MM.1S (cell line): ENCODE results near the gene KLHDC7B.

ENCODE experiments used
- DNase-seq: peaks from one replicate; pipeline ENCODE4 v3.0.0-alpha.2; 2015
- H2AFZ ChIP-seq: fragments of 300-600 bp; sonication (generic); 2 replicates; pipeline ENCODE4 v1.6.0; 2016; ENCODE audit warnings: antibody characterized with exemption, low read length
- H3F3A ChIP-seq: fragments of 300-600 bp; sonication (generic); 2 replicates; pipeline ENCODE4 v1.6.1; 2016; ENCODE audit warnings: mild to moderate bottlenecking, antibody characterized with exemption, low read length, moderate library complexity, mixed read lengths; ENCODE audit not compliant: insufficient read depth
- H3K27ac ChIP-seq: fragments of 300-600 bp; sonication (generic); 2 replicates; pipeline ENCODE4 v1.5.1; 2016; ENCODE audit warnings: mild to moderate bottlenecking, low read length
- H3K27me3 ChIP-seq: fragments of 300-600 bp; sonication (generic); replicated peaks from 2 replicates; pipeline ENCODE4 v1.6.0; 2016; ENCODE audit warnings: low read length; ENCODE audit not compliant: insufficient read depth
- H3K36me3 ChIP-seq: fragments of 300-600 bp; sonication (generic); replicated peaks from 2 replicates; pipeline ENCODE4 v1.6.1; 2016; ENCODE audit warnings: mild to moderate bottlenecking, low read length, mixed read lengths; ENCODE audit not compliant: insufficient read depth
- H3K4me1 ChIP-seq: fragments of 300-600 bp; sonication (generic); 2 replicates; pipeline ENCODE4 v1.6.1; 2016; ENCODE audit warnings: low read length, mixed read lengths
- H3K4me2 ChIP-seq: fragments of 300-600 bp; sonication (generic); 2 replicates; pipeline ENCODE4 v1.6.0; 2016; ENCODE audit warnings: low read depth, low read length
- H3K4me3 ChIP-seq: fragments of 300-600 bp; sonication (generic); 2 replicates; pipeline ENCODE4 v1.5.1; 2016; ENCODE audit warnings: low read length, mixed read lengths
- H3K79me2 ChIP-seq: fragments of 300-600 bp; sonication (generic); 2 replicates; pipeline ENCODE4 v1.6.1; 2016; ENCODE audit warnings: mixed run types, low read length, mixed read lengths
- H3K9ac ChIP-seq: fragments of 300-600 bp; sonication (generic); 2 replicates; pipeline ENCODE4 v1.6.1; 2016; ENCODE audit warnings: low read length, mixed read lengths
- H3K9me2 ChIP-seq: fragments of 300-600 bp; sonication (generic); replicated peaks from 2 replicates; pipeline ENCODE4 v1.6.1; 2016; ENCODE audit warnings: mild to moderate bottlenecking, low read length, mixed read lengths; ENCODE audit not compliant: insufficient read depth
- H3K9me3 ChIP-seq: fragments of 300-600 bp; sonication (generic); replicated peaks from 2 replicates; pipeline ENCODE4 v1.6.1; 2016; ENCODE audit warnings: mild to moderate bottlenecking, low read length, mixed read lengths; ENCODE audit not compliant: insufficient read depth
- H4K20me1 ChIP-seq: fragments of 300-600 bp; sonication (generic); 2 replicates; pipeline ENCODE4 v1.6.1; 2016; ENCODE audit warnings: mild to moderate bottlenecking, low read length, moderate library complexity, mixed read lengths; ENCODE audit not compliant: insufficient read depth
- EZH2 ChIP-seq: fragments of 300-600 bp; sonication (generic); optimal IDR thresholded peaks from 2 replicates; pipeline ENCODE3; 2017; ENCODE audit warnings: low read depth, mild to moderate bottlenecking, antibody characterized with exemption, low read length, mixed read lengths
- EZH2phosphoT487 ChIP-seq: fragments of 300-600 bp; sonication (generic); IDR thresholded peaks from 2 replicates; pipeline ENCODE4 v1.6.1; 2018; ENCODE audit warnings: antibody characterized with exemption, low read length
- TF ChIP-seq, protein P1 (sequence below): fragments of 300-600 bp; sonication (generic); IDR thresholded peaks from 2 replicates; pipeline ENCODE4 v1.5.1; 2016; ENCODE audit warnings: antibody characterized with exemption, low read length, mixed read lengths

The KLHDC7B gene

DNA sequence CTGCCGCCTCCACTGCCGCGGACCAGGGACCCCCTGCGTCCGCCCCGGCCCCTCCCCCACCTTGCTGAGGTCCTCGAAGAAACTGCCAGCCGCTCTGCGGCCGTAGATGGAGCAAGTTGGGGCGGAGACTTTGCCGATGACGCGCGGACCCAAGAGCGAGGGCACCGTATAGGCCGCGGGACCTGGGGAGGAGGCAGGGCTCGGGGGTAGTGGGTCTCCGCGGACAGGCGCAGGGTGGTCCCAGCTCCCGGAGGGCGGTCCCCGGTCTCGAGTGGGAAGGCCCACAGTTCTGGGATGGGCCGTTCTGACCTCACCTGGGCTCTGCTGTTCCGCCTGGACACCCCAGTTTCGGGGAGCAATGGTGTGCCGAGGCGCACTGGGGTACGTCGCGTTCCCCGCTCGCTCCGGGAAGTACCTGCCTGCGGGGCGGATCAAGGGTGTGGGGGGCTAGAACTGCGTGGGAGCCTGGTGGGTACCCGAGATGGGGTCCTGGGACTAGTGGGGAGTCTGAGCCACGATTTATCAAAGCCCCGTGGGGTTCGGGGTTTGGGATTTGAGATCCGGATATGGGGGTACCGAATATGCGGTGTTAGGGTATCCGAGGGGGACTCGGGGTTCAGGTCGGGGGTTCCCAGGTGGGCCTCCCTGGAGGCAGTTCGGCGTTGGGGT lies 14.7 kb upstream of the KLHDC7B start:
- Histone ChIP-seq H3K36me3 (no peaks in the 10 kb centered on the region), H2AFZ (peak overlapping the region; percentile 79), H3K4me2 (peak overlapping the region; percentile 95), H3K27me3 (peaks cover 9% of the 10 kb centered on the region; the same call in 1 of the 2 replicates), H3K79me2 (0 out of 2 replicates have a peak, but pooled peaks cover 4% of the 10 kb centered on the region), H3K4me3 (peak overlapping the region; percentile 63), H3K4me1 (peaks cover 27% of the 10 kb centered on the region), H3K9ac (peak overlapping the region; percentile 71), H3K9me3 (no peaks in the 10 kb centered on the region), H4K20me1 (no peaks in the 10 kb centered on the region), H3K9me2 (no peaks in the 10 kb centered on the region), H3K27ac (peak overlapping the region; percentile 54; the same call in 1 of the 2 replicates), H3F3A (peaks cover 22% of the 10 kb centered on the region)
- peak; percentile 77 for DNase-seq
- TF ChIP-seq EZH2: no peak
- TF ChIP-seq EZH2phosphoT487: no peak
- TF ChIP-seq, protein P1, sequence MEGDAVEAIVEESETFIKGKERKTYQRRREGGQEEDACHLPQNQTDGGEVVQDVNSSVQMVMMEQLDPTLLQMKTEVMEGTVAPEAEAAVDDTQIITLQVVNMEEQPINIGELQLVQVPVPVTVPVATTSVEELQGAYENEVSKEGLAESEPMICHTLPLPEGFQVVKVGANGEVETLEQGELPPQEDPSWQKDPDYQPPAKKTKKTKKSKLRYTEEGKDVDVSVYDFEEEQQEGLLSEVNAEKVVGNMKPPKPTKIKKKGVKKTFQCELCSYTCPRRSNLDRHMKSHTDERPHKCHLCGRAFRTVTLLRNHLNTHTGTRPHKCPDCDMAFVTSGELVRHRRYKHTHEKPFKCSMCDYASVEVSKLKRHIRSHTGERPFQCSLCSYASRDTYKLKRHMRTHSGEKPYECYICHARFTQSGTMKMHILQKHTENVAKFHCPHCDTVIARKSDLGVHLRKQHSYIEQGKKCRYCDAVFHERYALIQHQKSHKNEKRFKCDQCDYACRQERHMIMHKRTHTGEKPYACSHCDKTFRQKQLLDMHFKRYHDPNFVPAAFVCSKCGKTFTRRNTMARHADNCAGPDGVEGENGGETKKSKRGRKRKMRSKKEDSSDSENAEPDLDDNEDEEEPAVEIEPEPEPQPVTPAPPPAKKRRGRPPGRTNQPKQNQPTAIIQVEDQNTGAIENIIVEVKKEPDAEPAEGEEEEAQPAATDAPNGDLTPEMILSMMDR: no peak

DNA sequence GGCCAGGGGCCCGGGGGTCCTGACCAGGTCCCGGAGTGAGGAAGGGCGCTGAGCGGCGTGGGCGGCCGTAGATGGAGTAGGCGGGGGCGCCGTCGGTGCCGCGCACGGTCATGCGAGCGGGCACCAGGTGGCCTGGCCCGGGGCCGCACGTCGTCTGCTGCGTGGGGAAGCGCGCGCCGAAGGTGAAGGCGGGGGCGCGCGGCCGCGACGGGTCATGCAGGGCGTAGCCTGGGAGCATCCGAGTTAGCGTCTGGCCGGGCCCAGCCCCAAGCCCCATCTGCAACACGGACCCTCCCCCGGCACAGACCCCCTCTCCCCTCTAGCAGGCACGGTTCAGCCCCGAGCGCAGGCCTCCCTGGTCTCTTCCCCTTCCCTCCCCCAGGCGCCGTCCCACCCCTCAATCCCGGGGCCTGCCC lies 14.1 kb upstream of the KLHDC7B start:
- H3F3A ChIP-seq: peaks cover 28% of the 10 kb centered on the region
- H3K79me2 ChIP-seq: 0 out of 2 replicates have a peak, but pooled peaks cover 2% of the 10 kb centered on the region
- TF ChIP-seq, protein P1: no peak
- TF ChIP-seq EZH2 (no peak), EZH2phosphoT487 (no peak)
- no peak overlapping the region for H3K27ac ChIP-seq
- H3K4me1 ChIP-seq: peaks cover 32% of the 10 kb centered on the region
- H2AFZ ChIP-seq: peak overlapping the region; percentile 79; the same call in 1 of the 2 replicates
- H3K4me2 ChIP-seq: peak overlapping the region; percentile 95
- no peaks in the 10 kb centered on the region for H4K20me1 ChIP-seq
- DNase-seq: no peak
- peaks cover 9% of the 10 kb centered on the region; the same call in 1 of the 2 replicates for H3K27me3 ChIP-seq
- peak overlapping the region; percentile 63 for H3K4me3 ChIP-seq
- H3K9me2 ChIP-seq: no peaks in the 10 kb centered on the region
- H3K9me3 ChIP-seq: no peaks in the 10 kb centered on the region
- peak overlapping the region; percentile 71 for H3K9ac ChIP-seq
- H3K36me3 ChIP-seq: no peaks in the 10 kb centered on the region

DNA sequence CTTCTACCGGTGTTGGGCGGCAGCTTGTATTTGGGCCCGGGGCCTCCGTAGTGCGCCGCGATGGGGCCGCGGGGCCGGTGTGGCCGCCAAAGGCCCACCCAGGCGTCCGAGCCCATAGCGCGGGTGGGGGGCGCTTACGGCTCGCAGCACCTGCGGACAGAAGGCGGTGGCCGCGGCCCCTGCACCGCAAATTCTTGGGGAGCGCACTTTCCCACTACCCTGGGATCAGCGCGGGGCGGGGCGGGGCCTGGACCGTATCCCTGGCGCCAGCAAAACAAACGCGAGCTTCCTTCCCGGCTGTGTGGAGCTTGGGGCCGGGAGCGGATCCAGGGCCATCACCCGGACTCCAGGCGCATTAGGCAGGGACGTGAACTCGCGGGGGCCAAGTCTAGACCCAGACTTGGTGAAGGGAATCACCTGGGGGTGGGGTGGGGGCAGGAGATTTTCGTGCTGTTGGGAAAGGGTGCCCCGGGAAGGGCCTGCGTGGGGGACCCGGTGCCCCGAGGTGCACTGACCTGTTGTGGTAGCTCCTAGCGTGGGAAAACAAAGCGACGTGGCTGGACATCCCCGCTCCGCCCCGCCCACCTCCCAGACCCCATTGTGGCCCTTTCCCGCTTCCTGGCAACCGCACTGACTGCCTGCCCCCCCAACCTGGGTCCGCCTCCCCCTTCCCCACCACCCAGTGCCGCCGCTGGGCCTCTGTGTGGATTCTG lies 13.6 kb upstream of the KLHDC7B start:
- Histone ChIP-seq H3K9me3 (no peaks in the 10 kb centered on the region), H3K4me2 (peak overlapping the region; percentile 95; the same call in 1 of the 2 replicates), H3K79me2 (no peaks in the 10 kb centered on the region), H3K9ac (no peak overlapping the region), H3K27me3 (peaks cover 9% of the 10 kb centered on the region; the same call in 1 of the 2 replicates), H4K20me1 (no peaks in the 10 kb centered on the region), H3K4me3 (no peak overlapping the region; the same call in 1 of the 2 replicates), H3K36me3 (no peaks in the 10 kb centered on the region), H3K9me2 (no peaks in the 10 kb centered on the region), H3K27ac (no peak overlapping the region), H2AFZ (no peak overlapping the region), H3F3A (peaks cover 32% of the 10 kb centered on the region), H3K4me1 (peaks cover 34% of the 10 kb centered on the region)
- TF ChIP-seq, protein P1: no peak
- TF ChIP-seq EZH2phosphoT487 (no peak), EZH2 (no peak)
- DNase-seq: no peak
